RWPE2 (cell line): Measurements from ENCODE around the gene MATN4.

Experiments used
- ATAC-seq: fragments of 200-7000 bp; cut with Tn5 transposase; 3 replicates; pipeline ENCODE4 v1.9.1; 2021; ENCODE audit warnings: low read depth
- DNase-seq: peaks from one replicate; pipeline ENCODE4 v3.0.0-alpha.2; 2020; ENCODE audit warnings: low spot score
- H3K27ac ChIP-seq: fragments of 450-650 bp; 2 replicates; pipeline ENCODE4 v1.5.1; 2017; ENCODE audit warnings: mild to moderate bottlenecking; ENCODE audit not compliant: poor library complexity, severe bottlenecking
- H3K27me3 ChIP-seq: fragments of 250-450 bp; sonication (Bioruptor Pico); 2 replicates; pipeline ENCODE4 v1.5.1; 2021; ENCODE audit warnings: mild to moderate bottlenecking, moderate library complexity; ENCODE audit not compliant: insufficient read depth, poor library complexity, severe bottlenecking
- H3K36me3 ChIP-seq: fragments of 250-450 bp; sonication (Bioruptor Pico); 2 replicates; pipeline ENCODE4 v1.5.1; 2020; ENCODE audit warnings: low read depth, mild to moderate bottlenecking, moderate library complexity
- H3K4me1 ChIP-seq: fragments of 250-450 bp; sonication (Bioruptor Pico); 2 replicates; pipeline ENCODE4 v1.5.1; 2021; ENCODE audit warnings: mild to moderate bottlenecking, moderate library complexity; ENCODE audit not compliant: insufficient read depth, poor library complexity, severe bottlenecking
- H3K4me3 ChIP-seq: fragments of 250-450 bp; sonication (Bioruptor Pico); 2 replicates; pipeline ENCODE4 v1.5.1; 2021; ENCODE audit warnings: mild to moderate bottlenecking, moderate library complexity; ENCODE audit not compliant: severe bottlenecking
- H3K9me3 ChIP-seq: fragments of 250-450 bp; sonication (Bioruptor Pico); 2 replicates; pipeline ENCODE4 v1.5.1; 2021; ENCODE audit warnings: mild to moderate bottlenecking, moderate library complexity; ENCODE audit not compliant: severe bottlenecking
- TF ChIP-seq, protein P1 (sequence below): fragments of 450-650 bp; IDR thresholded peaks from one replicate; pipeline ENCODE4 v1.5.1; 2017; ENCODE audit warnings: mild to moderate bottlenecking, moderate library complexity; ENCODE audit not compliant: poor library complexity, severe bottlenecking

MATN4 gene

DNA sequence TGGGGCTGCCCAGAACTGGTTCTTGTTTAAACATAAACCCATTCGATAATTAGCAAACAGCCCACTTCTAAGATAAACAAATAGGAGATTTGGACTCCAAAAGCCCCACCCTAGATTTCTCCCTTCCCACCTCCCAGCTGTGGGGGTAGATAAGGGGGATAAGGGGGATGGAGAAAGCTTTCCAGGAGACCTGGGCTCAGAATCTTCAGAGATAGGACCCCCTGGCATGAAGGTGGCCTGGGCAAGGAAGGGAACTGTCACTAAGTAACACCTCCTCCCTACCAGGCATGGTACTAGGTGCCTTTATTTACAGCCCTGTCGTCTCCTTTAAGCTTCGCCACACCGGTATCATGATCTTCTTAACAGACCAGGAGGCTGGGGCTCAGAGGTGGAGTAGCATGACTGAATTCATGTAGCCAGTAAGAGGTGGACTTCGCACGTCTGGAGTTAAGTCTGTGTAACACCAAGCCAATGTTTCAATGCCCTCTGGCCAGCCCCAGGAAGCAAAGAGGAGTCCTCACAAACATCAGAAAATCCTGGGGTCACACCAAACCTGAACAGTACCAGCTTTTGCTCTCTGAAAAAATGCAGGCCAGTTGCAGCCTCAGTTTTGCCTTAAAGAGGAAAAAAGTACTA is 35.6 kb upstream of the MATN4 start:
- Histone ChIP-seq H3K36me3 (peaks cover 93% of the 10 kb centered on the region), H3K4me1 (peaks cover 81% of the 10 kb centered on the region), H3K27me3 (no peaks in the 10 kb centered on the region), H3K4me3 (no peak overlapping the region), H3K9me3 (no peaks in the 10 kb centered on the region), H3K27ac (peak overlapping the region; percentile 99)
- no peak for ATAC-seq
- TF ChIP-seq, protein P1, sequence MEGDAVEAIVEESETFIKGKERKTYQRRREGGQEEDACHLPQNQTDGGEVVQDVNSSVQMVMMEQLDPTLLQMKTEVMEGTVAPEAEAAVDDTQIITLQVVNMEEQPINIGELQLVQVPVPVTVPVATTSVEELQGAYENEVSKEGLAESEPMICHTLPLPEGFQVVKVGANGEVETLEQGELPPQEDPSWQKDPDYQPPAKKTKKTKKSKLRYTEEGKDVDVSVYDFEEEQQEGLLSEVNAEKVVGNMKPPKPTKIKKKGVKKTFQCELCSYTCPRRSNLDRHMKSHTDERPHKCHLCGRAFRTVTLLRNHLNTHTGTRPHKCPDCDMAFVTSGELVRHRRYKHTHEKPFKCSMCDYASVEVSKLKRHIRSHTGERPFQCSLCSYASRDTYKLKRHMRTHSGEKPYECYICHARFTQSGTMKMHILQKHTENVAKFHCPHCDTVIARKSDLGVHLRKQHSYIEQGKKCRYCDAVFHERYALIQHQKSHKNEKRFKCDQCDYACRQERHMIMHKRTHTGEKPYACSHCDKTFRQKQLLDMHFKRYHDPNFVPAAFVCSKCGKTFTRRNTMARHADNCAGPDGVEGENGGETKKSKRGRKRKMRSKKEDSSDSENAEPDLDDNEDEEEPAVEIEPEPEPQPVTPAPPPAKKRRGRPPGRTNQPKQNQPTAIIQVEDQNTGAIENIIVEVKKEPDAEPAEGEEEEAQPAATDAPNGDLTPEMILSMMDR = no peak
- no peak for DNase-seq

DNA sequence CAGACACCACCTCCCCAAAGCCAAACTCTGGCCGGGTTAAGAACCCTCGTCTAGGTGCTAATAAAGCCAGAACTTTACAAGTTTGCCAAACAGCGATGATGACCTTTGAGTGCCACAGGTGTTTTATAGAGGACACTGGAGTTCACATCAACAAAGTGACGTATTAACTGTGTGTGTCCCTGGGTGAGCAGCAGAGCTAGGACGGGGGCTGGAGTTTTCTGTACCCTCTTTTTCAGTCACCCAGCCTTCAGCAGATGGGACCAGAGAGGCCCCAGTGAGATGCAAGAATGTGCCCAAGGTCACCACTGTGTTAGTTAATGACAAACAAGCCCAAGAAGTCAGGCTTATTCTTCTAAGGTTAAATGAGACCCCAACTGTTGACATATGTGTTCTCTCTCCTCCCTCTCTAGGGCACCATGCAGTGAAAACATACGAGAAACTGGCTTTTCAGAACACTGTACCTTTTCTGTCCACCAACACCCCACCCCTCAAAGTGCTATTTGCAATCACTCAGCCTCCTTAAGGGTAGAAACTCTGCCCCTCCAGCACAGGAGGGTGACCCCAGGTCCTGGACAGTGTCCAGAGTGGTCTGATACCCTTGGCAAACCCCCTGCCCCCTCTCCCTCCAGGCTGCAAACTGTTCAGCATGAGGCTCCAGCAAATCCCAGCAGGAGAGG is 34.9 kb upstream of the MATN4 start:
- peaks cover 99% of the 10 kb centered on the region for H3K36me3 ChIP-seq
- H3K4me1 ChIP-seq = peaks cover 85% of the 10 kb centered on the region
- no peaks in the 10 kb centered on the region for H3K9me3 ChIP-seq
- DNase-seq = peak; percentile 77
- no peak for ATAC-seq
- no peak overlapping the region for H3K4me3 ChIP-seq
- peak overlapping the region; percentile 99 for H3K27ac ChIP-seq
- no peaks in the 10 kb centered on the region for H3K27me3 ChIP-seq
- TF ChIP-seq, protein P1 = no peak

DNA sequence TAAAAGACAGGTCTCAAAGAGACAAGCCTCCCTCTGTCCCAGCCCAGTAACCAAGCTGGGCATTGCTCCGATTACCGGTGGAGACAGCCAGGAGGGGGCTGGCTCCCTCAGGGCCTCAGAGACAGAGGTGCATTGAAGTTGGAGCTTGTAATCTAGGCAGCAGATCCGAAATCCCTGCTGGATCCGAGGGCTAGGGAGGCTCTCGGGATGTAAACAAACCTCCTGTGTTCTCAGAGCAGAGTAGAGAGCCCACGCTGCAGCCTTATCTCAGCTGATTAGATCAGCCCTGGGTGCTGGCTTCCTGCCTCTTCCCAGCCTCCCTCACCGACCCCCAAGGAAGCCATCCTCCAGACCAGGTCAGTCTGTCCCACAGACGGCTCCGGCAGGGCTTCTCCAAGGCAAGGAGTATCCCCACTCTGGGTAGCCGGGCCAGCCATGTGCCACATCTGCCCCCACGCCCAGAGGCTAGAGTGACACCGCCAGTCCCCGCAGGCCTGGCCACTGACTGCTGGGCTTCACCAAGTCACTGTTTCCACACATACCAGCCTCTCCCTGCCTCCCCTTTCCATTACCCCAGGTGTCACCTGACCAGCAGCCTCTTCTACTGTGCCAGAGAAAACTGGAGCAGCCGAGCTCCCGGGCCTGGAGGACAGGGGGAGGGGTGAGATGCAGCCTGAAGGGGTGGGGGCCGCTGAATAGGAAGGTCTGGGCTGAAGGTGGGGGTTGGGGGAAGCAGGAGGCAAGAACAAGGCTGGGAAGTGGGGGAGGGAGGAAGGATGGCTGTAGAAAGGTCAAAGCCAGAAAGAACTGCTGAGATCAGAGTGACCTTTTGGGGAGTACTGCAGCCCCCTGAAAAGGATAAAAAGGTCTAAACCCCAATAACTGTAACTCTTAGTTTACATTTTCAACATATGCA is 34.1 kb upstream of the MATN4 start:
- H3K4me1 ChIP-seq = peaks cover 93% of the 10 kb centered on the region
- no peaks in the 10 kb centered on the region for H3K9me3 ChIP-seq
- DNase-seq (peak; percentile 90), ATAC-seq (0 out of 3 replicates have a peak, but pooled peaks have one; percentile 0)
- TF ChIP-seq, protein P1 = no peak
- no peaks in the 10 kb centered on the region for H3K27me3 ChIP-seq
- H3K4me3 ChIP-seq = no peak overlapping the region
- peaks cover 98% of the 10 kb centered on the region for H3K36me3 ChIP-seq
- peak overlapping the region; percentile 99 for H3K27ac ChIP-seq

DNA sequence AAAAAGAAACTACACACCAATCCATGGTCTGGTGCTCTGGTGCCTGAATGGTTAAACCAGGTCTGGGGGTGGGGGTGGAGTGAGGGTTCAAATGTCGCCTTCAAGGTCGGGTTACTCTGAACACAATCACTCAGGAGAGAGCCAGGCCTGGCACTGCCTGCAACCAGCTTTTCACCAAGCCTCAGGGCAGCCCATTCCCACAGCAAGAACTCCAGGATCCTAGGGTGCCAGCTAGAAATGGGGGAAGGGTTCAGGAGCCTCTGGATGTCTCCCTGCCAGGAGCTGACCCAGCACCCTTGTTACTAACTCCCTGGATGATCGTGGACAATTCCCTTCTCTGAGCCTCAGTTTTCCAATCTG is 33.5 kb upstream of the MATN4 start:
- Histone ChIP-seq H3K27ac (peak overlapping the region; percentile 99), H3K4me1 (peaks cover 98% of the 10 kb centered on the region), H3K4me3 (no peak overlapping the region), H3K9me3 (no peaks in the 10 kb centered on the region), H3K36me3 (peaks cover 92% of the 10 kb centered on the region), H3K27me3 (no peaks in the 10 kb centered on the region)
- ATAC-seq = no peak
- DNase-seq = no peak
- TF ChIP-seq, protein P1 = no peak
